Activated T-cell treated with anti-CD3 and anti-CD28 coated beads for 4 hours (primary cell): ENCODE results near the gene LRRC75A.
"Not testable (repeated sequence)": the region's sequence is repeated elsewhere in the genome, so short reads cannot be mapped to it uniquely, and the experiment has no call there.

Source experiments
- DNase-seq: peaks from one replicate; pipeline ENCODE4 v3.0.0-alpha.2; 2020

LRRC75A gene

GRCh38 chr17:16470265-16470664, 21.7 kb downstream of the LRRC75A start:
- no peak for DNase-seq

- DNase-seq = no peak
These were observed 23.5 kb downstream of the LRRC75A start for GRCh38 chr17:16468428-16468992.

GRCh38 chr17:16467886-16468285, 24.1 kb downstream of the LRRC75A start:
- no peak for DNase-seq

GRCh38 chr17:16467044-16467443, 24.9 kb downstream of the LRRC75A start:
- DNase-seq = no peak

- DNase-seq = no peak
These were observed 25.6 kb downstream of the LRRC75A start for GRCh38 chr17:16466407-16466806.

GRCh38 chr17:16465861-16466338, 26.1 kb downstream of the LRRC75A start:
- DNase-seq = no peak

GRCh38 chr17:16465052-16465312, 27.0 kb downstream of the LRRC75A start:
- no peak for DNase-seq

- DNase-seq = no peak
These were observed 27.5 kb downstream of the LRRC75A start for GRCh38 chr17:16464303-16465051.

- DNase-seq = no peak
These were observed 28.4 kb downstream of the LRRC75A start for GRCh38 chr17:16463358-16464302.

GRCh38 chr17:16462070-16462864, 29.7 kb downstream of the LRRC75A start:
- no peak for DNase-seq

- no peak for DNase-seq
These were observed 30.5 kb downstream of the LRRC75A start for GRCh38 chr17:16461606-16461866.

GRCh38 chr17:16460796-16461605, 31.0 kb downstream of the LRRC75A start:
- DNase-seq = no peak

- DNase-seq = no peak
These were observed 32.0 kb downstream of the LRRC75A start for GRCh38 chr17:16459855-16460550.

- DNase-seq = no peak
These were observed 32.7 kb downstream of the LRRC75A start for GRCh38 chr17:16459271-16459670.

- DNase-seq = no peak
These were observed 35.2 kb downstream of the LRRC75A start for GRCh38 chr17:16456742-16457316.

- no peak for DNase-seq
These were observed 35.8 kb downstream of the LRRC75A start for GRCh38 chr17:16455997-16456741.

- no peak for DNase-seq
These were observed 38.5 kb downstream of the LRRC75A start for GRCh38 chr17:16453493-16453851.

GRCh38 chr17:16452268-16452667, 39.7 kb downstream of the LRRC75A start:
- DNase-seq = not testable (repeated sequence)

- DNase-seq = no peak
These were observed 42.0 kb downstream of the LRRC75A start for GRCh38 chr17:16450028-16450427.

- DNase-seq = no peak
These were observed 42.8 kb downstream of the LRRC75A start for GRCh38 chr17:16449121-16449570.
